Neural cell (in vitro differentiated cells): ENCODE data around the gene FBXO9. TPM values are rescaled to one million over a fixed set of nuclear protein-coding genes. Genes with fewer than 3 reads are reported as not detected.

Source experiments
- H2AFZ ChIP-seq: fragments of 200-600, 300-800 bp; sonication (generic), shearing (Covaris generic); 2 replicates; pipeline ENCODE4 v1.6.0; 2014; ENCODE audit warnings: low read depth, mild to moderate bottlenecking, antibody characterized with exemption, low read length, moderate library complexity
- H3F3A ChIP-seq: fragments of 200-600 bp; shearing (Covaris generic); 2 replicates; pipeline ENCODE4 v1.6.1; 2016; ENCODE audit warnings: mild to moderate bottlenecking, moderate library complexity, mixed read lengths, antibody characterized with exemption, low read length; ENCODE audit not compliant: insufficient read depth, poor library complexity, severe bottlenecking
- H3K27ac ChIP-seq: fragments of 200-600, 300-800 bp; sonication (generic), shearing (Covaris generic); 2 replicates; pipeline ENCODE4 v1.5.1; 2014; ENCODE audit warnings: mild to moderate bottlenecking, low read length, moderate library complexity
- H3K27me3 ChIP-seq: fragments of 300-800, 200-600 bp; sonication (generic), shearing (Covaris generic); 2 replicates; pipeline ENCODE4 v1.6.0; 2014; ENCODE audit warnings: mild to moderate bottlenecking, low read depth, low read length, moderate library complexity; ENCODE audit not compliant: insufficient read depth
- H3K36me3 ChIP-seq: fragments of 300-800, 200-600 bp; sonication (generic), shearing (Covaris generic); 2 replicates; pipeline ENCODE4 v1.5.1; 2014; ENCODE audit warnings: mild to moderate bottlenecking, antibody characterized with exemption, low read length, moderate library complexity; ENCODE audit not compliant: insufficient read depth
- H3K4me2 ChIP-seq: fragments of 300-800, 200-600 bp; sonication (generic), shearing (Covaris generic); 2 replicates; pipeline ENCODE4 v1.6.0; 2014; ENCODE audit warnings: mild to moderate bottlenecking, low read length
- H3K4me3 ChIP-seq: fragments of 300-800, 200-600 bp; sonication (generic), shearing (Covaris generic); 2 replicates; pipeline ENCODE4 v1.5.1; 2014; ENCODE audit warnings: mild to moderate bottlenecking, low read length, moderate library complexity
- H3K79me2 ChIP-seq: fragments of 200-600 bp; shearing (Covaris generic); replicated peaks from 2 replicates; pipeline ENCODE4 v1.6.0; 2014; ENCODE audit warnings: mild to moderate bottlenecking, low read length, moderate library complexity; ENCODE audit not compliant: insufficient read depth
- H3K9ac ChIP-seq: fragments of 300-800, 200-600 bp; sonication (generic), shearing (Covaris generic); 2 replicates; pipeline ENCODE4 v1.6.1; 2016; ENCODE audit warnings: mild to moderate bottlenecking, low read length, mixed read lengths
- H3K9me2 ChIP-seq: fragments of 200-600 bp; shearing (Covaris generic); 2 replicates; pipeline ENCODE4 v1.6.1; 2016; ENCODE audit warnings: mild to moderate bottlenecking, low read length, mixed read lengths; ENCODE audit not compliant: insufficient read depth
- H3K9me3 ChIP-seq: fragments of 200-600, 300-800 bp; sonication (generic), shearing (Covaris generic); 2 replicates; pipeline ENCODE4 v1.6.1; 2016; ENCODE audit warnings: mild to moderate bottlenecking, mixed run types, low read length, moderate library complexity, mixed read lengths
- H4K20me1 ChIP-seq: fragments of 200-600 bp; shearing (Covaris generic); 2 replicates; pipeline ENCODE4 v1.6.1; 2016; ENCODE audit warnings: mild to moderate bottlenecking, mixed run types; ENCODE audit not compliant: insufficient read depth
- CTCF ChIP-seq: fragments of 450-650 bp; IDR thresholded peaks from 2 replicates; pipeline ENCODE4 v1.5.1; 2014; ENCODE audit warnings: antibody characterized with exemption, mild to moderate bottlenecking, moderate library complexity; ENCODE audit not compliant: poor library complexity, severe bottlenecking
- EP300 ChIP-seq: fragments of 450-650 bp; conservative IDR thresholded peaks from 2 replicates; pipeline ENCODE4 v1.6.1; 2014; ENCODE audit warnings: antibody characterized with exemption, mild to moderate bottlenecking, moderate library complexity; ENCODE audit not compliant: poor library complexity, severe bottlenecking
- EZH2 ChIP-seq: fragments of 200-600, 300-800 bp; shearing (Covaris generic), sonication (generic); IDR thresholded peaks from 2 replicates; pipeline ENCODE4 v1.6.1; 2014; ENCODE audit warnings: antibody characterized with exemption, low read length, borderline replicate concordance, mild to moderate bottlenecking; ENCODE audit not compliant: insufficient read depth, poor library complexity, severe bottlenecking
- MXI1 ChIP-seq: fragments of 450-650 bp; conservative IDR thresholded peaks from 2 replicates; pipeline ENCODE4 v1.6.1; 2014; ENCODE audit warnings: antibody characterized with exemption, mild to moderate bottlenecking; ENCODE audit not compliant: poor library complexity, severe bottlenecking
- POLR2AphosphoS5 ChIP-seq: IDR thresholded peaks from 2 replicates; pipeline ENCODE4 v1.6.1; 2012
- RAD21 ChIP-seq: fragments of 450-650 bp; conservative IDR thresholded peaks from 2 replicates; pipeline ENCODE4 v1.6.1; 2014; ENCODE audit warnings: antibody characterized with exemption, mild to moderate bottlenecking, moderate library complexity
- REST ChIP-seq: IDR thresholded peaks from 2 replicates; pipeline ENCODE4 v1.6.1; 2012; ENCODE audit warnings: borderline replicate concordance
- SMC3 ChIP-seq: fragments of 450-650 bp; conservative IDR thresholded peaks from 2 replicates; pipeline ENCODE4 v1.6.1; 2014; ENCODE audit warnings: antibody characterized with exemption, mild to moderate bottlenecking, moderate library complexity; ENCODE audit not compliant: poor library complexity
- TAF1 ChIP-seq: IDR thresholded peaks from 2 replicates; pipeline ENCODE4 v1.6.1; 2012; ENCODE audit warnings: low read depth
- polyA plus RNA-seq: library from polyadenylated mRNA; depleted of rRNA; stranded (reverse); fragments of >200 nt; gene quantifications from 2 replicates; pipeline ENCODE4 v1.2.3, GENCODE V29; 2014

The FBXO9 gene
- polyA plus RNA-seq, 1 donor from 2014 or later: 92.2 TPM

GRCh38 chr6:53134601-53135235 lies 69.5 kb downstream of the FBXO9 start:
- H3F3A ChIP-seq: no peaks in the 10 kb centered on the region

GRCh38 chr6:53136000-53136609 lies 70.9 kb downstream of the FBXO9 start:
- no peaks in the 10 kb centered on the region for H3K9me3 ChIP-seq
- no peak overlapping the region for H2AFZ ChIP-seq
- no peaks in the 10 kb centered on the region for H3K79me2 ChIP-seq
- TF ChIP-seq SMC3 (no peak), POLR2AphosphoS5 (no peak), RAD21 (no peak), CTCF (no peak)
- no peak overlapping the region for H3K4me3 ChIP-seq
- no peaks in the 10 kb centered on the region for H3K27me3 ChIP-seq
- H4K20me1 ChIP-seq: no peaks in the 10 kb centered on the region
- no peak overlapping the region for H3K9ac ChIP-seq
- no peaks in the 10 kb centered on the region for H3F3A ChIP-seq
- H3K4me2 ChIP-seq: no peak overlapping the region
- H3K9me2 ChIP-seq: no peaks in the 10 kb centered on the region
- H3K27ac ChIP-seq: no peak overlapping the region
- H3K36me3 ChIP-seq: no peaks in the 10 kb centered on the region

More at GRCh38 chr6:53134601-53135235, 69.5 kb downstream of the FBXO9 start:
- no peak for TF ChIP-seq RAD21
- TF ChIP-seq EP300: no peak
- Histone ChIP-seq H3K4me2 (no peak overlapping the region), H3K9me3 (no peaks in the 10 kb centered on the region), H3K4me3 (no peak overlapping the region), H3K9ac (no peak overlapping the region), H3K27ac (no peak overlapping the region), H3K9me2 (no peaks in the 10 kb centered on the region), H4K20me1 (no peaks in the 10 kb centered on the region), H3K36me3 (no peaks in the 10 kb centered on the region), H2AFZ (no peak overlapping the region), H3K79me2 (no peaks in the 10 kb centered on the region), H3K27me3 (no peaks in the 10 kb centered on the region)

DNA sequence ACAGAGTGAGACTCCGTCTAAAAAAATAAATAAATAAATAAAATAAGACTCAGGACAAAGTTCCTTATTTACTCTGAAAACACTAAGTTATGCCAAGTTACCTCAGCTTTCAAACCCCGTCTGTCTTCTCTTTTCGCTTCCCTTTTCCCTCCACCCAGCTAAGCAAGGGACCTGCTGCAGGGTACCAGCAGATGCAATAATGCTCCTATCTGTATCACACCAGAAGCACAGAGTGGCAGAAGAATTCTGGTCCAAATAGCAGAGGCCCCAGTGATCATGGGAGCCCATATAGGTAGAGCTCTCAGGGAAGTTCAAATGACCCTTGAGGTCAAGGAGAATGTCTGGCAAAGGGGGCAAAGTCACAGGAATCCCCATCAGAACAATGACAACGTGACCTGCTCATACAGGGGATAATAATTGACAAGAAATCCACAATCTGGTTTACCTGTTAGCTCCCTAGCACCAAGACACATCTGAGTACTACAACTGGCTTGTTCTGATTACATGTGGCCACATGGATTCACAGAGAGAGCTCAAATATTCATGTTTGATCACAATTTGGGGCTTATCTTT lies 74.7 kb downstream of the FBXO9 start:
- H3K4me2 ChIP-seq: no peak overlapping the region
- no peak overlapping the region for H3K4me3 ChIP-seq
- no peaks in the 10 kb centered on the region for H3K9me2 ChIP-seq
- H3K79me2 ChIP-seq: no peaks in the 10 kb centered on the region
- H3F3A ChIP-seq: no peaks in the 10 kb centered on the region
- H3K27ac ChIP-seq: no peak overlapping the region
- H3K27me3 ChIP-seq: no peaks in the 10 kb centered on the region
- no peaks in the 10 kb centered on the region for H3K9me3 ChIP-seq
- no peak overlapping the region for H2AFZ ChIP-seq
- H4K20me1 ChIP-seq: no peaks in the 10 kb centered on the region
- no peaks in the 10 kb centered on the region for H3K36me3 ChIP-seq
- no peak overlapping the region for H3K9ac ChIP-seq
- TF ChIP-seq CTCF: no peak
- TF ChIP-seq SMC3: no peak
- TF ChIP-seq EP300: no peak
- no peak for TF ChIP-seq EZH2
- no peak for TF ChIP-seq REST
- TF ChIP-seq TAF1: no peak
- TF ChIP-seq RAD21: no peak
- TF ChIP-seq POLR2AphosphoS5: no peak
- TF ChIP-seq MXI1: no peak
